ENCODE data around the gene CD55.

- TF ChIP-seq CTCF (IDR thresholded peaks at IDR 0.05 in 4 of 5, conservative IDR thresholded peaks at IDR 0.05 in 1 of 5) (no peak), POLR2A (IDR thresholded peaks at IDR 0.05) (no peak)
Observed at GRCh38 chr1:207355060-207355459, 33.6 kb downstream of the CD55 start.

Data from gastrocnemius medialis (tissue), 4 donors.